ENCODE measurements around the gene TMTC1. TPM values are rescaled to one million over a fixed set of nuclear protein-coding genes. Genes with fewer than 3 reads are reported as not detected.

Gene TMTC1
- total and polyA plus RNA-seq, 2 of the 8 experiments (the other 6 are each of a cell fraction or from before 2014, with no cell fraction given): 15.4 to 20.8 TPM

DNA sequence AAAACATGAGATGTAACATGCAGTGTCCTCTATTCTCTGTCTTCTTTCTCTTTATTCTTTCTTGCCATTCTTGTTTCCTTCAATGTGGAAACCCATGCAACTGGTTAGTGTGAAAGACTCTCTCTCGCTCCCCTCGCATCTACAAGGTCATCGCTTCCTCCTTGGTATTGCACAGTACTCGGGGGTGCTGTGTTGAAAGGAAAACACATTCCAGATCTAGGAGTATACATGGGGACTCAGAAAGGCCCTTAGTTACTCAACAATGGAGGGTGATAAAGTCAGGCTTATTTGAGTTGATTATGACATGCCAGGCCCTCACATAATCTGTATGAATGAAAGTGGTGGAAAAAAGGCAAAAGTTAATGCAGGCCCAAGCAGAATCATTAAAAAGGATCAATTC lies 210.8 kb downstream of the TMTC1 start:
- no peak overlapping the region for H2BK15ac ChIP-seq (ENCODE audit: low read length)
- FAIRE-seq: no peak
- 63% methylated on average over 4 of the region's 4 CpGs; no CpG with 5 or more reads in 1 of the 2 experiments for WGBS, 2 experiments (ENCODE audit: extremely low coverage in 1 of 2, insufficient coverage in 1 of 2, insufficient read length in 1 of 2, insufficient replicate concordance in 2 of 2, low coverage in 1 of 2, low lambda C conversion rate in 2 of 2, missing lambda C conversion rate in 1 of 2)
- TF ChIP-seq SIX5 (IDR thresholded peaks at IDR 0.05; ENCODE audit: low read depth, low read length) (no peak), YY1 (IDR thresholded peaks at IDR 0.05; ENCODE audit: low read depth, low read length) (no peak), TAF7 (optimal IDR thresholded peaks at IDR 0.05; ENCODE audit: borderline replicate concordance, low read depth, low read length) (no peak), SAP30 (IDR thresholded peaks at IDR 0.05; ENCODE audit: insufficient read depth, insufficient replicate concordance, low read length) (no peak)
- TF ChIP-seq, protein P1, sequence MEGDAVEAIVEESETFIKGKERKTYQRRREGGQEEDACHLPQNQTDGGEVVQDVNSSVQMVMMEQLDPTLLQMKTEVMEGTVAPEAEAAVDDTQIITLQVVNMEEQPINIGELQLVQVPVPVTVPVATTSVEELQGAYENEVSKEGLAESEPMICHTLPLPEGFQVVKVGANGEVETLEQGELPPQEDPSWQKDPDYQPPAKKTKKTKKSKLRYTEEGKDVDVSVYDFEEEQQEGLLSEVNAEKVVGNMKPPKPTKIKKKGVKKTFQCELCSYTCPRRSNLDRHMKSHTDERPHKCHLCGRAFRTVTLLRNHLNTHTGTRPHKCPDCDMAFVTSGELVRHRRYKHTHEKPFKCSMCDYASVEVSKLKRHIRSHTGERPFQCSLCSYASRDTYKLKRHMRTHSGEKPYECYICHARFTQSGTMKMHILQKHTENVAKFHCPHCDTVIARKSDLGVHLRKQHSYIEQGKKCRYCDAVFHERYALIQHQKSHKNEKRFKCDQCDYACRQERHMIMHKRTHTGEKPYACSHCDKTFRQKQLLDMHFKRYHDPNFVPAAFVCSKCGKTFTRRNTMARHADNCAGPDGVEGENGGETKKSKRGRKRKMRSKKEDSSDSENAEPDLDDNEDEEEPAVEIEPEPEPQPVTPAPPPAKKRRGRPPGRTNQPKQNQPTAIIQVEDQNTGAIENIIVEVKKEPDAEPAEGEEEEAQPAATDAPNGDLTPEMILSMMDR (IDR thresholded peaks at IDR 0.05; ENCODE audit: control extremely low read depth in 1 of 3, insufficient read depth in 1 of 3, low read depth in 1 of 3, low read length in 3 of 3): no peak
- TF ChIP-seq, protein P2, sequence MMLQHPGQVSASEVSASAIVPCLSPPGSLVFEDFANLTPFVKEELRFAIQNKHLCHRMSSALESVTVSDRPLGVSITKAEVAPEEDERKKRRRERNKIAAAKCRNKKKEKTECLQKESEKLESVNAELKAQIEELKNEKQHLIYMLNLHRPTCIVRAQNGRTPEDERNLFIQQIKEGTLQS (IDR thresholded peaks at IDR 0.05; ENCODE audit: insufficient read depth, low read depth, low read length): no peak

More for the DNA sequence above, 210.8 kb downstream of the TMTC1 start:
- H3K79me2 ChIP-seq (ENCODE audit: control insufficient read depth in 1 of 2, insufficient read depth in 2 of 2, low read length in 2 of 2): no peaks in the 10 kb centered on the region
- no peak overlapping the region for H3K27ac ChIP-seq (ENCODE audit: low read depth, low read length)
- H3K23me2 ChIP-seq (ENCODE audit: low read depth, low read length): no peaks in the 10 kb centered on the region
- no peaks in the 10 kb centered on the region for H3K79me1 ChIP-seq (ENCODE audit: low read depth, low read length)
- no peak overlapping the region for H2BK12ac ChIP-seq (ENCODE audit: low read depth, low read length)
- no peak overlapping the region for H3K4me3 ChIP-seq (ENCODE audit: extremely low read depth in 1 of 4, insufficient read depth in 2 of 4, low read depth in 3 of 4, low read length in 4 of 4)
- ChIA-PET POLR2A (ENCODE audit: partially characterized antibody) (no interaction called here), CTCF (ENCODE audit: partially characterized antibody) (interaction anchor here (1.0 kb wide), 1 partner anchor 10 kb away, joined by 3 read pairs; no protein-coding TSS in a partner anchor)
- H3K9ac ChIP-seq (replicated peaks in 1 of 4; ENCODE audit: extremely low read depth in 1 of 4, low read depth in 3 of 4, low read length in 3 of 4): no peak overlapping the region
- no peak overlapping the region for H3K18ac ChIP-seq (ENCODE audit: extremely low read depth, low read length)
- H2BK20ac ChIP-seq (ENCODE audit: low read length): no peak overlapping the region
- H3K56ac ChIP-seq (replicated peaks; ENCODE audit: insufficient read length, low read depth, low read length): no peak overlapping the region
- no peaks in the 10 kb centered on the region for H3K27me3 ChIP-seq (replicated peaks in 1 of 4; ENCODE audit: control insufficient read depth in 3 of 4, extremely low read depth in 1 of 4, insufficient read depth in 3 of 4, low read length in 3 of 4)
- no peak overlapping the region for H2AFZ ChIP-seq (ENCODE audit: low read length)
- H2BK5ac ChIP-seq (ENCODE audit: low read depth, low read length): no peak overlapping the region
- no peak overlapping the region for H3K4me2 ChIP-seq (ENCODE audit: insufficient read depth in 1 of 2, low read depth in 2 of 2, low read length in 2 of 2)
- no peak overlapping the region for H4K5ac ChIP-seq (ENCODE audit: insufficient read length, low read depth, low read length)
- no peak overlapping the region for H3K14ac ChIP-seq (ENCODE audit: insufficient read length)
- H4K91ac ChIP-seq (replicated peaks; ENCODE audit: insufficient read length, low read length): no peak overlapping the region
- no peak overlapping the region for H2AK5ac ChIP-seq (ENCODE audit: low read depth, low read length)
- no peak overlapping the region for H3K4ac ChIP-seq (replicated peaks; ENCODE audit: insufficient read length, low read depth, low read length)
- no peaks in the 10 kb centered on the region for H3K9me3 ChIP-seq (ENCODE audit: insufficient read depth in 2 of 2, low read depth in 1 of 2, low read length in 1 of 2)
- H3K23ac ChIP-seq (ENCODE audit: insufficient read length): no peak overlapping the region
- no peak overlapping the region for H4K8ac ChIP-seq (ENCODE audit: extremely low read depth, insufficient read depth, low read length)
- no peak overlapping the region for H2BK120ac ChIP-seq (replicated peaks; ENCODE audit: low read depth, low read length)
- H3K4me1 ChIP-seq (replicated peaks in 1 of 4; ENCODE audit: control insufficient read depth in 3 of 4, insufficient read depth in 4 of 4, low read length in 3 of 4): no peaks in the 10 kb centered on the region
- no peaks in the 10 kb centered on the region for H4K20me1 ChIP-seq (replicated peaks in 1 of 2; ENCODE audit: control insufficient read depth in 1 of 2, insufficient read depth in 2 of 2, low read length in 2 of 2)
- 0 out of 8 replicates have a peak, but pooled peaks cover 0 to 2% (median 0%) of the 10 kb centered on the region in 4 experiments for H3K36me3 ChIP-seq (ENCODE audit: control insufficient read depth in 2 of 4, insufficient read depth in 4 of 4, low read length in 3 of 4)
- no peak for DNase-seq (ENCODE audit: low read depth in 1 of 2, low spot score in 2 of 2)
